Fibroblast of lung (primary cell): ENCODE data around the gene INPP5A.

Experiments used
- EZH2 ChIP-seq: IDR thresholded peaks from 2 replicates; pipeline ENCODE4 v1.5.1; 2012; ENCODE audit warnings: low read length, control low read depth, mild to moderate bottlenecking; ENCODE audit errors: missing control alignments
- TF ChIP-seq, protein P1 (sequence below), 2 donors: IDR thresholded peaks in 1 of 2; conservative IDR thresholded peaks in 1 of 2; 1 replicate in 1 of 2; 2 replicates in 1 of 2; pipeline ENCODE4 v1.5.1; 2011 to 2012; ENCODE audit warnings: low read length in 2 of 2, control low read depth in 1 of 2, inconsistent platforms in 1 of 2, low read depth in 1 of 2, mild to moderate bottlenecking in 1 of 2

GRCh38 chr10:132615341-132616169 is 78.0 kb downstream of the INPP5A start:
- no peak for TF ChIP-seq EZH2
- TF ChIP-seq, protein P1, sequence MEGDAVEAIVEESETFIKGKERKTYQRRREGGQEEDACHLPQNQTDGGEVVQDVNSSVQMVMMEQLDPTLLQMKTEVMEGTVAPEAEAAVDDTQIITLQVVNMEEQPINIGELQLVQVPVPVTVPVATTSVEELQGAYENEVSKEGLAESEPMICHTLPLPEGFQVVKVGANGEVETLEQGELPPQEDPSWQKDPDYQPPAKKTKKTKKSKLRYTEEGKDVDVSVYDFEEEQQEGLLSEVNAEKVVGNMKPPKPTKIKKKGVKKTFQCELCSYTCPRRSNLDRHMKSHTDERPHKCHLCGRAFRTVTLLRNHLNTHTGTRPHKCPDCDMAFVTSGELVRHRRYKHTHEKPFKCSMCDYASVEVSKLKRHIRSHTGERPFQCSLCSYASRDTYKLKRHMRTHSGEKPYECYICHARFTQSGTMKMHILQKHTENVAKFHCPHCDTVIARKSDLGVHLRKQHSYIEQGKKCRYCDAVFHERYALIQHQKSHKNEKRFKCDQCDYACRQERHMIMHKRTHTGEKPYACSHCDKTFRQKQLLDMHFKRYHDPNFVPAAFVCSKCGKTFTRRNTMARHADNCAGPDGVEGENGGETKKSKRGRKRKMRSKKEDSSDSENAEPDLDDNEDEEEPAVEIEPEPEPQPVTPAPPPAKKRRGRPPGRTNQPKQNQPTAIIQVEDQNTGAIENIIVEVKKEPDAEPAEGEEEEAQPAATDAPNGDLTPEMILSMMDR (conservative IDR thresholded peaks at IDR 0.05 in 1 of 2, IDR thresholded peaks at IDR 0.05 in 1 of 2; ENCODE audit: low read depth in 1 of 2, low read length in 2 of 2), result no peak
